Measurements from ENCODE around the gene PNPLA6. TPM values are rescaled to one million over a fixed set of nuclear protein-coding genes. Genes with fewer than 3 reads are reported as not detected.

Gene PNPLA6
- total and polyA plus RNA-seq, 9 of the 15 experiments (the other 6 are each of a cell fraction or from before 2014, with no cell fraction given) = 0.07 to 30.2 (median 8.3) TPM

DNA sequence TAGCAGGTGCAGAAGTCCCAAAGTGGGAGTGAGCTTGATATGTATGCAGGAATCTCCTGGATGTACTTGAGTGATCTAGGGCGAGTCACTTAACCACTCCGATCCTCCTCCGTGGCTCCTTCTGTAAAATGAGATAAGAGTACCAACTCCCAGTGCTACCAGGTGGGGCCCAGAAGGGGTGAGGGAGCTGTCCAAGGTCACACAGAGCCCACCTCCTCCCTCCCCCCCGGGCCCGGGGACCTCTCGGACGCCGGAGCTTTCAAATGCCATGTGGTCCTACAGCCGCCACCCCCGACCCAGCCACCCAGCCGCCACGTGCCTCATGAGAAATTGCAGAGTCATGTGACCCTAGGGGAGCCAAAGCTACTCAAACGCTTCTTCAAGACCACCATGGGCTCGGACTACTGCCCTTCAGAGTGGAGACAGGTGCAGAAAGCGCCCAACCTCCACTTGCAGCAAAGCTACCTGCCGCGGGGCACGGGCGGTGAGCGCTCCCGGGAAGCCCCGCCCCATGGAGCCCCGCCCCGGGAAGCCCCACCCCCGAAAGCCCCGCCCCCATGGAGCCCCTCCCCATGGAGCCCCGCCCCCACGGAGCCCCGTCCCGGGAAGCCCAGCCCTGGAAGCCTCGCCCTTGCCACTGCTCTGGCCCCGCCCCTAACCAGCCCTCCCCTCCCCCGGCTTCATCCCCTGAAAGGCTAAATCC is 29.7 kb upstream of the PNPLA6 start (continued):
- TF ChIP-seq MIER1 (IDR thresholded peaks at IDR 0.05; ENCODE audit: low read depth) = peak; percentile 73
- TF ChIP-seq RBFOX2 (IDR thresholded peaks at IDR 0.05; ENCODE audit: low read depth, low read length) = peak; percentile 56; the same call in 1 of the 2 replicates
- peak; percentile 41 for TF ChIP-seq PHF20 (IDR thresholded peaks at IDR 0.05; ENCODE audit: partially characterized antibody)
- TF ChIP-seq CXXC5 (CRISPR knock-in tag; IDR thresholded peaks at IDR 0.05) = peak; percentile 33
- TF ChIP-seq RBM17 (IDR thresholded peaks at IDR 0.05; ENCODE audit: borderline replicate concordance, low read depth, low read length) = no peak
- TF ChIP-seq ZNF263 (CRISPR knock-in tag; IDR thresholded peaks at IDR 0.05; ENCODE audit: borderline replicate concordance) = no peak
- no peak for TF ChIP-seq ZNF436 (CRISPR knock-in tag; IDR thresholded peaks at IDR 0.05)
- TF ChIP-seq, protein P1, sequence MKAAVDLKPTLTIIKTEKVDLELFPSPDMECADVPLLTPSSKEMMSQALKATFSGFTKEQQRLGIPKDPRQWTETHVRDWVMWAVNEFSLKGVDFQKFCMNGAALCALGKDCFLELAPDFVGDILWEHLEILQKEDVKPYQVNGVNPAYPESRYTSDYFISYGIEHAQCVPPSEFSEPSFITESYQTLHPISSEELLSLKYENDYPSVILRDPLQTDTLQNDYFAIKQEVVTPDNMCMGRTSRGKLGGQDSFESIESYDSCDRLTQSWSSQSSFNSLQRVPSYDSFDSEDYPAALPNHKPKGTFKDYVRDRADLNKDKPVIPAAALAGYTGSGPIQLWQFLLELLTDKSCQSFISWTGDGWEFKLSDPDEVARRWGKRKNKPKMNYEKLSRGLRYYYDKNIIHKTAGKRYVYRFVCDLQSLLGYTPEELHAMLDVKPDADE (conservative IDR thresholded peaks at IDR 0.05; ENCODE audit: control insufficient read depth, low read depth, low read length) = 0 out of 2 replicates have a peak, but pooled peaks have one; percentile 23
- TF ChIP-seq EP300 (IDR thresholded peaks at IDR 0.05; ENCODE audit: low read length) = peak; percentile 48; the same call in 1 of the 2 replicates
- no peak for TF ChIP-seq ZBTB12 (CRISPR knock-in tag; IDR thresholded peaks at IDR 0.05)
- TF ChIP-seq HDAC1 (IDR thresholded peaks at IDR 0.05) = peak in 1 of 2 experiments; percentile 86; a peak in 3 of 4 replicates
- peak; percentile 88 for TF ChIP-seq EP400 (IDR thresholded peaks at IDR 0.05)
- no peak for TF ChIP-seq MTF1 (CRISPR knock-in tag; IDR thresholded peaks at IDR 0.05; ENCODE audit: borderline replicate concordance)
- peak; percentile 79 for TF ChIP-seq MAFG (tag; conservative IDR thresholded peaks at IDR 0.05)
- TF ChIP-seq ZNF551 (CRISPR knock-in tag; IDR thresholded peaks at IDR 0.05) = no peak
- TF ChIP-seq NFIC (IDR thresholded peaks at IDR 0.05) = 0 out of 2 replicates have a peak, but pooled peaks have one; percentile 5
- TF ChIP-seq MYNN (IDR thresholded peaks at IDR 0.05) = peak; percentile 32; the same call in 1 of the 2 replicates
- no peak for TF ChIP-seq MYNN (CRISPR knock-in tag; IDR thresholded peaks at IDR 0.05)
- 0 out of 2 replicates have a peak, but pooled peaks have one; percentile 35 for TF ChIP-seq OTX1 (CRISPR knock-in tag; IDR thresholded peaks at IDR 0.05)
- peak; percentile 63 for TF ChIP-seq CREB3L1 (IDR thresholded peaks at IDR 0.05; ENCODE audit: borderline replicate concordance, low read depth)
- 0 out of 2 replicates have a peak, but pooled peaks have one; percentile 24 for TF ChIP-seq FOXP4 (CRISPR knock-in tag; IDR thresholded peaks at IDR 0.05; ENCODE audit: borderline replicate concordance)
- peak; percentile 78 for TF ChIP-seq MXI1 (IDR thresholded peaks at IDR 0.05; ENCODE audit: low read depth, low read length)
- TF ChIP-seq ZNF444 (CRISPR knock-in tag; IDR thresholded peaks at IDR 0.05) = no peak
